HG03196 (cell line): ENCODE measurements around the gene ZMYND12.
"Not testable (repeated sequence)": the region's sequence is repeated elsewhere in the genome, so short reads cannot be mapped to it uniquely, and the experiment has no call there.

Experiments used
- ATAC-seq: cut with Tn5 transposase; IDR thresholded peaks from one replicate; pipeline ENCODE4 v1.9.1; 2021; ENCODE audit not compliant: unreplicated experiment

Gene ZMYND12

GRCh38 chr1:42456010-42456753 lies at the start of gene ZMYND12, which contains the start of gene PPCS:
ZMYND12 (minus strand) TSS chr1:42456022; CDS start chr1:42455997, 25 bp downstream.
PPCS (plus strand) TSS chr1:42456543; CDS start chr1:42456566, 23 bp downstream.
- ATAC-seq: peak; percentile 84

GRCh38 chr1:42504535-42505128 lies 48.8 kb upstream of the ZMYND12 start:
- no peak for ATAC-seq

GRCh38 chr1:42502031-42502430 lies 46.2 kb upstream of the ZMYND12 start:
- not testable (repeated sequence) for ATAC-seq

- ATAC-seq: no peak
Measured at GRCh38 chr1:42490237-42490636, 34.4 kb upstream of the ZMYND12 start.

- no peak for ATAC-seq
Measured at GRCh38 chr1:42484382-42484781, 28.6 kb upstream of the ZMYND12 start.

- ATAC-seq: no peak
Measured at GRCh38 chr1:42482635-42483153, 26.9 kb upstream of the ZMYND12 start.

GRCh38 chr1:42480921-42481320 lies 25.1 kb upstream of the ZMYND12 start:
- ATAC-seq: no peak

GRCh38 chr1:42479621-42480020 lies 23.8 kb upstream of the ZMYND12 start:
- no peak for ATAC-seq

GRCh38 chr1:42477775-42478174 lies 22.0 kb upstream of the ZMYND12 start:
- ATAC-seq: no peak

- not testable (repeated sequence) for ATAC-seq
Measured at GRCh38 chr1:42477354-42477753, 21.5 kb upstream of the ZMYND12 start.

GRCh38 chr1:42476605-42477004 lies 20.8 kb upstream of the ZMYND12 start:
- ATAC-seq: no peak

- ATAC-seq: no peak
Measured at GRCh38 chr1:42469727-42470126, 13.9 kb upstream of the ZMYND12 start.

GRCh38 chr1:42466030-42466429 lies 10.2 kb upstream of the ZMYND12 start:
- ATAC-seq: no peak

- ATAC-seq: no peak
Measured at GRCh38 chr1:42463921-42464320, 8.1 kb upstream of the ZMYND12 start.

- ATAC-seq: peak; percentile 98
Measured at GRCh38 chr1:42462828-42463763, 7.3 kb upstream of the ZMYND12 start, which contains the start of gene CCDC30. CCDC30 (plus strand) TSS chr1:42463286; CDS start chr1:42480552, 17,266 bp downstream.

GRCh38 chr1:42461196-42461595 lies 5.4 kb upstream of the ZMYND12 start:
- ATAC-seq: no peak

GRCh38 chr1:42456754-42457089 lies 900 bp upstream of the ZMYND12 start:
- peak; percentile 51 for ATAC-seq

GRCh38 chr1:42454403-42454802 lies 1.4 kb downstream of the ZMYND12 start:
- ATAC-seq: no peak

GRCh38 chr1:42453386-42453785 lies 2.4 kb downstream of the ZMYND12 start:
- no peak for ATAC-seq

- no peak for ATAC-seq
Measured at GRCh38 chr1:42450061-42450460, 5.8 kb downstream of the ZMYND12 start.

- no peak for ATAC-seq
Measured at GRCh38 chr1:42449256-42449655, 6.6 kb downstream of the ZMYND12 start.
